ENCODE measurements around the gene PACS1.
"Not testable (repeated sequence)": the region's sequence is repeated elsewhere in the genome, so short reads cannot be mapped to it uniquely, and the experiment has no call there.

Gene PACS1

GRCh38 chr11:66077927-66078326, 7.9 kb downstream of the PACS1 start:
- no peak for DNase-seq

DNA sequence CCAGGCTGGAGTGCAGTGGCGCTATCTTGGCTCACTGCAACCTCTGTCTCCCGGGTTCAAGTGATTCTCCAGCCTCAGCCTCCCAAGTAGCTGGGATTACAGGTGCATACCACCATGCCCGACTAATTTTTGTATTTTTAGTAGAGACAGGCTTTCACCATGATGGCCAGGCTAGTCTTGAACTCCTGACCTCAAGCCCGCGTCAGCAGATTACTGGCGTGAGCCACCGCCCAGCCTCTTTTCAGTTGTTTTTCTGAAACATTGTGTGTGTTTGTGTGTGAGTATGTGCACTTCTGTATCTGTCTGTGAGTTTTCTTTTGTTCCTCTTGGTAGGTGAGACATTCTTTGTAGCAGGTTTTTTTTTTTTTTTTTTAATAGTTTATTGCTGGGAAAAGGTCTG, 8.9 kb downstream of the PACS1 start:
- DNase-seq, result not testable (repeated sequence)

- DNase-seq, result peak in 1 of 2 experiments; percentile 11
Measured at GRCh38 chr11:66080055-66080817, 10.2 kb downstream of the PACS1 start.

- peak; percentile 89 to 91 for DNase-seq
Measured at GRCh38 chr11:66081505-66081904, 11.4 kb downstream of the PACS1 start.

GRCh38 chr11:66082946-66083698, 13.1 kb downstream of the PACS1 start:
- DNase-seq, result no peak

- DNase-seq, result no peak
Measured at GRCh38 chr11:66083767-66084166, 13.7 kb downstream of the PACS1 start.

GRCh38 chr11:66084821-66085475, 14.9 kb downstream of the PACS1 start:
- no peak for DNase-seq

DNA sequence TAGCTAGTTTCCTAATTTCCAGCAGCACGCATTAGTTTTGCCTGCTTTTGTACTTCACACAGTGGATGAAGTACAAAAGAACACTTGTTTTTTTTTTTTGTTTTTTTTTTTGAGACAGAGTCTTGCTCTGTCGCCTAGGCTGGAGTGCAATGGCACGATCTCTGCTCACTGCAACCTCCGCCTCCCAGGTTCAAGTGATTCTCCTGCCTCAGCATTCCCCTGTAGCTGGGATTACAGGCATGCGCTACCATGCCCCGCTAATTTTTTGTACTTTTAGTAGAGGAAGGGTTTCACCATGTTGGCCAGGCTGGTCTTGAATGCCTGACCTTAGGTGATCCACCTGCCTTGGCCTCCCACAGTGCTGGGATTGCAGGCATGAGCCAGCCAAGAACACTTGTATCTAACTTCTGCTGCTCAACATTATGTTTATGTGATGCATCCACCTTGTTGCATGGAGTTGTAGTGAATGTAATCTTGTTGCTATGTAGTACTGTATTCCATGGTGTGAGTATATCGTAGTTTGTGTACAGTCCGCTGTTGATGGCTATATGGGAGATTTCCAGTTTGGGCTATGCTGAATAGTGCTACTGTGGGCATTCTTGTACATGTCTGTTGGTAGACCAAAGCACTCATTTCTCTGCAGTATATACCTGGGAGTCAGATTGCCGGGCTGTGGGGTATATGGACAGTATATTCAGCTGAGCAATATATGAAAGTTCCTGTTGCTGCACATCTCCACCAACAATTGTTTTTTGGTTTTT, 17.3 kb downstream of the PACS1 start:
- no peak for DNase-seq

GRCh38 chr11:66089067-66089466, 19.0 kb downstream of the PACS1 start:
- no peak for DNase-seq

GRCh38 chr11:66090288-66090687, 20.2 kb downstream of the PACS1 start:
- no peak for DNase-seq

- DNase-seq, result not testable (repeated sequence)
Measured at GRCh38 chr11:66092125-66092524, 22.1 kb downstream of the PACS1 start.

DNA sequence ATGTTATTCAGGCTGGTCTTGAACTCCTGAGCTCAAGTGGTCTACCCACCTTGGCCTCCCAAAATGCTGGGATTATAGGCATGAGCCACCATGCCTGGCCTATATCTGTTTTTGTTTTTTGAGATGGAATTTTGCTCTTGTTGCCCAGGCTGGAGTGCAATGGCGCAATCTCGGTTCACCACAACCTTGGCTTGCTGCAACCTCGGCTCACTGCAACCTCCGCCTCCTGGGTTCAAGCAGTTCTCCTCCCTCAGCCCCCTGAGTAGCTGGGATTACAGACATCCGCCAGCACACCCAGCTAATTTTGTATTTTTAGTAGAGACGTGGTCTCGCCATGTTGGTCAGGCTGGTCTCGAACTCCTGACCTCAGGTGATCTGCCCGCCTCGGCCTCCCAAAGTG, 29.7 kb downstream of the PACS1 start:
- DNase-seq, result not testable (repeated sequence)

DNA sequence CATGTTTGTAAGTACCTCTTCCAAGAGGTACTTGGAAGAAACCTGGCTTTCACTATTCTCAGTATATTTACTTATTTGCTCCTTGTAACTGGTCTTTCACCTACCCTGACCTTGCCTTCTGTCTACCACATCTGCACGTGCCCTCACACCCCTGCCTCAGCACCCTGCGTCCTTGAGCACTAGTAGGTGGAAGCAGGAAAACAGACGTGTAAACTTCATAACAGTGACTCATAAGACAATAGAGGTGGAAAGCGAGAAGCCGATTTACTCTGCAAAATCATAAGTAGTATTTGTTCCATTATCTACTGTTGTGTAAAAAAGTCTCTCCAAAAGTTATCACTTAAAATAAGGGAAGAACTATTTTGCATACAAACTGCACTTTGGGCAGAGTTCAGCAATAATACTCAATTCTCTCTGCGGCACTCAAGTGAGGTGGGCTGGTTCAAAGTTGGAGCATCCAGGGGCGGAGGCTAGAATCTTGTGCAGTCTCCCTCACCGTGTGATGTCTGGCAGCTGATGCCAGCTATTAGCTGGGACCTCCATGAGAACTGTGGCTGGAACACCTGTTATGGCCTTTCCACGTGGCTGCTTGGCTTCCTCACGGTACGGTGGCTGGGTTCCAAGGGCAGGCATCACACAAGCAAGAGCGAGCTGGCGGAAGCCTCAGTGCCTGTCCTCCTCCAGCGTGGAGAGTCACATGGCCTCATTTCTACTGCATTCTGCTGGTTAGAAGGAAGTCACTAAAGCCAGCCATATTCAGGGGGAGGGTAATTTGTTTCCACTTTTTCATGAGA, 30.4 kb downstream of the PACS1 start:
- DNase-seq, result peak; percentile 71 to 73

DNA sequence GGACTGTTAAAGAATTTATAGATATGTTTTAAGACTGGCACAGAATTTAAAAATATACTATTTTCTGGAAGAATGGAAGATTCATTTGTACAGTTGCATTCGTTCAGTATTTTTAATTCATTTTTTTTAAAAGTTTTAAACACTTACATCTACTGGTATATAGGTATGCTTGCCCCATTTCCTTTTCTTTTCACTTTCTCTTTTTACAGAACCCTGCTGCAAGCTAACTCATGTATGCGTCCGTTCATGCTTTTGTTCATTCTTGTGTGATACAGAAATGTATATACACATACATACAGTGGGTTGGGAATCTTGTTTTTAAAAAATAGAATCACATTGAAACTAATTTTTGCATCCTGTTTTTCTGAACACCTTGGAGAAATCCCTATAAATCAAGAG, 31.0 kb downstream of the PACS1 start:
- no peak for DNase-seq

GRCh38 chr11:66104057-66104638, 34.1 kb downstream of the PACS1 start:
- DNase-seq, result no peak

DNA sequence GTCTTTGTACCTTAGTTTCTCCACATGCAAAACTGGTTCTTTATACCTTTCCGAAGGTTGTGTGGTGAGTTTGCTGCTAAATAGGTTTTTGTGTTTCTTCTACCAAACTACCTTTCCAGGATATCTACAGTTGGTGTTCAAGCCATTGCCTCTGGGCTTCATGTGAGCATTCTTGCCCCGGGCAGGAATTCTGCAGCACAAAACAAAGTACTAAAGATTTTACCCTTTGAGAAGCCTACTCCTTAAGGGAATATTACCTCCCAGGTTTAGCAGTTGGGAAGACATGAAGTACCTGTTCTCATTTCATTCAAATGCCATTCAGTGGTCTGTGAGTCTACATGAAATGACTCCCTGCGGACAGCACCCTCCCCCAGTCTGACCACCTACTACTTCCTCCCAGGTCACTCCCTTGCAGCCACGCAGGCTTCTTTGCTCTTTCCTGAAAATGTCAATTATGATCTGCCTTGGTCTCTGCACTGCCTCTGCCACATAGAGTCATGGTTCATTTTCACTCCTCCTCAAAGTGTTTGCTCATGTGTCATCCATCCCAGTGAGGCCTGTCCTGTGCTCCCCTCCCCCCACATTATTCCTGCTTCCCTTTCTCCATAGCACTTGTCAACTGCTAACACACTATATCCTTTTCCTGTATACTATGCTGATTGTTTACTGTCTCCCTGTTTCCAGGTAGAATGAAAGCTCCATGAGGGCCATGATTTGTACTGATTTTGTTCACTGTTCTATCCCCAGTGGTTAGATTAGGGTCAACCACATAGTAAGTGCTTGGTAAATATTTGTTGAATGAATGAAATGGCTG, 36.9 kb downstream of the PACS1 start:
- DNase-seq, result peak in 1 of 2 experiments; percentile 30

- no peak for DNase-seq
Measured at GRCh38 chr11:66107600-66108510, 37.8 kb downstream of the PACS1 start.

DNA sequence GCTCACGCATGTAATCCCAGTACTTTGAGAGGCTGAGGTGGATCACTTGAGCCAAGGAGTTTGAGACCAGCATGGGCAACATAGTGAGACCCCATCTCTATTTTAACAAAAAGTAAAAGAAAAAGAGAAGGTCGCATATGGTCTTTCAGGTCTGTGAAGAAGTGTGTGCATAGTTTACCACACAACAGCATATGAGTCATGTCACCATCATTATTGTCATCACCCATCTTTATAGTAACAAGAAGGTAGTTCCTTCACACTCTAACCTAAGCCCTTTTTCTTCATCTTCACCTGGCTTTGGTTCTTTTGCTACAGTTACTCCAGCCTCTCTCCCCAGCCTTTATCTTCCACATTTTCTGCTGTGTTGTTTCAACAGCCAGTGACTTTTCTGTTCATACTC, 39.2 kb downstream of the PACS1 start:
- DNase-seq, result no peak

DNA sequence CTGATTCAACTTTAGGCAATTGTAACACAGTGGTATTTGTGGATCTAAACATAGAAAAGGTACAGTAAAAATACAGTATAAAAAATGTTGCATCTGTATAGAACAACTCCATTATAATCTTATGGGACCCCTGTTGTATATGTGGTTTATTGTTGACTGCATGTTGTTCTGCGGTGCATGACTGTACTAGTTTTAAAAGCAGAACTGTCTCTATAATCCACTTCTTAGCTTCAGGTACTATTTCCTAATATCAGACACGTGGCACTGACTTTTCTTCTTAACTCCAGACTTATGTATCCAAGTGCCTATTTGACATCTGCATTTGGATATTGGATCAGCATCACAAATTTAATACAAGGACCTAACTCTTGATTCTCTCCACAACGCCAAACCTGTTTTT, 41.1 kb downstream of the PACS1 start:
- DNase-seq, result no peak

DNA sequence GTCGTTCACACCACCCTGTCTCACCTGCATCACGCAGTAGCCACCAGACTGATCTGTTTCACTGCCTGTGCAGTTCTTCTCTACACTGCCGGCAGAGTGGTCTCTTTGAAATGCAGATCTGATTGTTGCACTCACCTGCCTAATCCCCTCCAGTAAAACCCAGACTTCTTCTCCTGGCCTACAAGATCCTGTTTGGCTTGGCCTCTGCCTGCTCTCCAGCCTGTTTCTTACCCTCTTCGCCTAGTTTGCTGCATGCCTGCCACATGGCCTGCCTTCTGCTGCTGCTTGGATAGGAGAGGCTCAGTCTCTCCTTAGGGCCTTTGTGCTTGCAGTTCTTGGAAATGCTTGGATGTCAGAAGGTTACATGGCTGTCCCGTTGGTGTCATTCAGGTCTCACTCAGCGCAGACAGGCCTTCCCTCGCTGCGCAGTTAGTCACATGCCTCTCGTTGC, 42.0 kb downstream of the PACS1 start:
- no peak for DNase-seq
